ENCODE results near the gene RIPOR3. TPM values are rescaled to one million over a fixed set of nuclear protein-coding genes. Genes with fewer than 3 reads are reported as not detected.
"Not testable (repeated sequence)": the region's sequence is repeated elsewhere in the genome, so short reads cannot be mapped to it uniquely, and the experiment has no call there.

Gene RIPOR3
- polyA plus RNA-seq, 1 donor from 2014 or later, result not detected

DNA sequence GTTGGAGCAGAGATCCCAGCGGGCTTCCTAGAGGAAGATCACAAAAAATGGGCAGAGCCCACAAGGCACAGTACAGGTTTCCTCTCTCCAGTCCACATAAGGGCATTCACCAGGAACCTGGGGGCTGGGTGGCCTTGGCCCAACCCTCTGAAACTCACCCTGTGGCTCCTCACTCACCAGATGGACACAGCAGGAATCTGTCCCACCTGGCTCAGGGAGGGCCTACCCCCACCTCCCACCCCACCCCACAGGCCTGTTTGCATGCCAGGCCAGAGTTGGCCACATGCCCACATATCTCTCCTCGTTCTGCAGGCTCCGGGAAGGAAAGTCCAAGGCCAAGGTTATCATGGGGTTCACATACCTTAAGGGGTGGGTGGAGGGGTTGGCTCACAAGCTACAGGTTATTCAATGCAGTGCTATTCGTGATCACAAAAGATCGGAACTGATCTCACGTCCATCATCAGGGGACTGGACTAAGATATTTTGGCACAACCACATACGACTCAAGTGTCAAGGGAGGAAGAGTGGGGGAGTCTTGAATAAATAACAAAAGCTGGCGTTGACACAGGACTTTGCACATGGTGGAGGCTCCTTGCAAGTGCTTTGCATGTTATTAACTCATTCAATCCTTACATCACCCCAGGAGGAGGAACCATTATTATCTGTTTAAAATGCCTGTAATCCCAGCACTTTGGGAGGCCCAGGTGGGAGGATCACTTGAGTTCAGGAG is 13.0 kb downstream of the RIPOR3 start:
- Histone ChIP-seq H3K4me3 (ENCODE audit: low read length) (no peak overlapping the region), H3K9me3 (ENCODE audit: low read length) (no peaks in the 10 kb centered on the region), H3K9me2 (ENCODE audit: insufficient read depth, low read length) (no peaks in the 10 kb centered on the region), H3K36me3 (ENCODE audit: insufficient read depth, low read length) (no peaks in the 10 kb centered on the region), H3F3A (ENCODE audit: insufficient read depth, low read length, poor library complexity, severe bottlenecking) (no peaks in the 10 kb centered on the region), H4K20me1 (ENCODE audit: insufficient read depth) (no peaks in the 10 kb centered on the region), H3K79me2 (replicated peaks; ENCODE audit: insufficient read depth, low read length) (no peaks in the 10 kb centered on the region), H3K27me3 (ENCODE audit: insufficient read depth, low read depth, low read length) (no peaks in the 10 kb centered on the region), H3K4me2 (ENCODE audit: low read length) (no peak overlapping the region), H3K9ac (ENCODE audit: low read length) (no peak overlapping the region), H2AFZ (ENCODE audit: low read depth, low read length) (no peak overlapping the region), H3K27ac (ENCODE audit: low read length) (no peak overlapping the region)
- TF ChIP-seq, protein P1, sequence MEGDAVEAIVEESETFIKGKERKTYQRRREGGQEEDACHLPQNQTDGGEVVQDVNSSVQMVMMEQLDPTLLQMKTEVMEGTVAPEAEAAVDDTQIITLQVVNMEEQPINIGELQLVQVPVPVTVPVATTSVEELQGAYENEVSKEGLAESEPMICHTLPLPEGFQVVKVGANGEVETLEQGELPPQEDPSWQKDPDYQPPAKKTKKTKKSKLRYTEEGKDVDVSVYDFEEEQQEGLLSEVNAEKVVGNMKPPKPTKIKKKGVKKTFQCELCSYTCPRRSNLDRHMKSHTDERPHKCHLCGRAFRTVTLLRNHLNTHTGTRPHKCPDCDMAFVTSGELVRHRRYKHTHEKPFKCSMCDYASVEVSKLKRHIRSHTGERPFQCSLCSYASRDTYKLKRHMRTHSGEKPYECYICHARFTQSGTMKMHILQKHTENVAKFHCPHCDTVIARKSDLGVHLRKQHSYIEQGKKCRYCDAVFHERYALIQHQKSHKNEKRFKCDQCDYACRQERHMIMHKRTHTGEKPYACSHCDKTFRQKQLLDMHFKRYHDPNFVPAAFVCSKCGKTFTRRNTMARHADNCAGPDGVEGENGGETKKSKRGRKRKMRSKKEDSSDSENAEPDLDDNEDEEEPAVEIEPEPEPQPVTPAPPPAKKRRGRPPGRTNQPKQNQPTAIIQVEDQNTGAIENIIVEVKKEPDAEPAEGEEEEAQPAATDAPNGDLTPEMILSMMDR (IDR thresholded peaks at IDR 0.05; ENCODE audit: poor library complexity, severe bottlenecking), result no peak
- TF ChIP-seq POLR2AphosphoS5 (IDR thresholded peaks at IDR 0.05), result no peak
- TF ChIP-seq TAF1 (IDR thresholded peaks at IDR 0.05; ENCODE audit: low read depth), result no peak
- no peak for TF ChIP-seq EP300 (conservative IDR thresholded peaks at IDR 0.05; ENCODE audit: poor library complexity, severe bottlenecking)
- TF ChIP-seq, protein P2, sequence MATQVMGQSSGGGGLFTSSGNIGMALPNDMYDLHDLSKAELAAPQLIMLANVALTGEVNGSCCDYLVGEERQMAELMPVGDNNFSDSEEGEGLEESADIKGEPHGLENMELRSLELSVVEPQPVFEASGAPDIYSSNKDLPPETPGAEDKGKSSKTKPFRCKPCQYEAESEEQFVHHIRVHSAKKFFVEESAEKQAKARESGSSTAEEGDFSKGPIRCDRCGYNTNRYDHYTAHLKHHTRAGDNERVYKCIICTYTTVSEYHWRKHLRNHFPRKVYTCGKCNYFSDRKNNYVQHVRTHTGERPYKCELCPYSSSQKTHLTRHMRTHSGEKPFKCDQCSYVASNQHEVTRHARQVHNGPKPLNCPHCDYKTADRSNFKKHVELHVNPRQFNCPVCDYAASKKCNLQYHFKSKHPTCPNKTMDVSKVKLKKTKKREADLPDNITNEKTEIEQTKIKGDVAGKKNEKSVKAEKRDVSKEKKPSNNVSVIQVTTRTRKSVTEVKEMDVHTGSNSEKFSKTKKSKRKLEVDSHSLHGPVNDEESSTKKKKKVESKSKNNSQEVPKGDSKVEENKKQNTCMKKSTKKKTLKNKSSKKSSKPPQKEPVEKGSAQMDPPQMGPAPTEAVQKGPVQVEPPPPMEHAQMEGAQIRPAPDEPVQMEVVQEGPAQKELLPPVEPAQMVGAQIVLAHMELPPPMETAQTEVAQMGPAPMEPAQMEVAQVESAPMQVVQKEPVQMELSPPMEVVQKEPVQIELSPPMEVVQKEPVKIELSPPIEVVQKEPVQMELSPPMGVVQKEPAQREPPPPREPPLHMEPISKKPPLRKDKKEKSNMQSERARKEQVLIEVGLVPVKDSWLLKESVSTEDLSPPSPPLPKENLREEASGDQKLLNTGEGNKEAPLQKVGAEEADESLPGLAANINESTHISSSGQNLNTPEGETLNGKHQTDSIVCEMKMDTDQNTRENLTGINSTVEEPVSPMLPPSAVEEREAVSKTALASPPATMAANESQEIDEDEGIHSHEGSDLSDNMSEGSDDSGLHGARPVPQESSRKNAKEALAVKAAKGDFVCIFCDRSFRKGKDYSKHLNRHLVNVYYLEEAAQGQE (IDR thresholded peaks at IDR 0.05; ENCODE audit: borderline replicate concordance), result no peak
- no peak for TF ChIP-seq EZH2 (IDR thresholded peaks at IDR 0.05; ENCODE audit: borderline replicate concordance, insufficient read depth, low read length, poor library complexity, severe bottlenecking)
- no peak for TF ChIP-seq MXI1 (conservative IDR thresholded peaks at IDR 0.05; ENCODE audit: poor library complexity, severe bottlenecking)

DNA sequence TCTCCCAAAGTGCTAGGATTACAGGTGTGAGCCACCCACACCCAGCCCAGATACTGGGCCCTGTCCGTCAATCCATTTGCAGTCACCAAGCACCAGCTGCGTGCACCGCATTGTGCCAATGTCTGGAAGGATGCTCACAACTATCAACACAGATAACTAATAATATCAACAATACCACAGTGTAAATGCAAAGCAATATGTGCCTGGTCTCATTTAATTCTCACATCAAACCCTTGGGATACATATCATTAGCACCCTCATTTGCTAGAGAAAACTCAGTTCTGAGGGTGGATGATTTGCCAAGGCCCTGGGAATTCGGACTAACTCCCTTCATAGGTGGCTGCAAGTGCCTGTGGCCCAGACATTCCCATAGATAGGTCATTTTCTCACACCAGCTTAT is 14.5 kb downstream of the RIPOR3 start:
- Histone ChIP-seq H3K4me2 (ENCODE audit: low read length) (no peak overlapping the region), H3K9me2 (ENCODE audit: insufficient read depth, low read length) (no peaks in the 10 kb centered on the region), H3K36me3 (ENCODE audit: insufficient read depth, low read length) (no peaks in the 10 kb centered on the region), H3K9ac (ENCODE audit: low read length) (no peak overlapping the region), H3K4me3 (ENCODE audit: low read length) (no peak overlapping the region), H3F3A (ENCODE audit: insufficient read depth, low read length, poor library complexity, severe bottlenecking) (no peaks in the 10 kb centered on the region), H3K27ac (ENCODE audit: low read length) (no peak overlapping the region), H3K79me2 (replicated peaks; ENCODE audit: insufficient read depth, low read length) (no peaks in the 10 kb centered on the region), H3K9me3 (ENCODE audit: low read length) (no peaks in the 10 kb centered on the region), H3K27me3 (ENCODE audit: insufficient read depth, low read depth, low read length) (no peaks in the 10 kb centered on the region), H4K20me1 (ENCODE audit: insufficient read depth) (no peaks in the 10 kb centered on the region), H2AFZ (ENCODE audit: low read depth, low read length) (no peak overlapping the region)
- TF ChIP-seq EP300 (conservative IDR thresholded peaks at IDR 0.05; ENCODE audit: poor library complexity, severe bottlenecking) (no peak), POLR2AphosphoS5 (IDR thresholded peaks at IDR 0.05) (no peak), RAD21 (conservative IDR thresholded peaks at IDR 0.05) (no peak), MXI1 (conservative IDR thresholded peaks at IDR 0.05; ENCODE audit: poor library complexity, severe bottlenecking) (no peak), TAF1 (IDR thresholded peaks at IDR 0.05; ENCODE audit: low read depth) (no peak), EZH2 (IDR thresholded peaks at IDR 0.05; ENCODE audit: borderline replicate concordance, insufficient read depth, low read length, poor library complexity, severe bottlenecking) (no peak), SMC3 (conservative IDR thresholded peaks at IDR 0.05; ENCODE audit: poor library complexity) (no peak)
- TF ChIP-seq, protein P1 (IDR thresholded peaks at IDR 0.05; ENCODE audit: poor library complexity, severe bottlenecking), result no peak
- TF ChIP-seq, protein P2 (IDR thresholded peaks at IDR 0.05; ENCODE audit: borderline replicate concordance), result no peak

DNA sequence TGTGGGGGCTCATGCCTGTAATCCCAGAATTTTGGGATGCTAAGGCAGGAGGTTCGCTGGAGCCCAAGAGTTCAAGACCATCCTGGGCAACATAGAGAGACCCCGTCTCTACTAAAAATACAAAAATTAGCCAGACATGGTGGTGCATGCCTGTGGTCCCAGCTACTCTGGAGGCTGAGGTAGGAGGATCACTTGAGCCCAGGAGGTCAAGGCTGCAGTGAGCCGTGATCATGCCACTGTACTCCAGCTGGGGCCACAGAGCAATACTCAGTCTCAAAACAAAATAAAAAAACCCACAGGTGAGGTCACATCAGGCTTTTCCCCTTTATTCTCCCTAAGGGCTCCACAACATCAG is 15.0 kb downstream of the RIPOR3 start:
- not testable (repeated sequence) for H2AFZ ChIP-seq (ENCODE audit: low read depth, low read length)

More for the DNA sequence above, 15.0 kb downstream of the RIPOR3 start:
- not testable (repeated sequence) for H3K4me3 ChIP-seq (ENCODE audit: low read length); H4K20me1 ChIP-seq (ENCODE audit: insufficient read depth); H3K9me3 ChIP-seq (ENCODE audit: low read length); H3K27ac ChIP-seq (ENCODE audit: low read length); H3K36me3 ChIP-seq (ENCODE audit: insufficient read depth, low read length); H3K27me3 ChIP-seq (ENCODE audit: insufficient read depth, low read depth, low read length); H3K4me2 ChIP-seq (ENCODE audit: low read length); H3K9ac ChIP-seq (ENCODE audit: low read length); H3K9me2 ChIP-seq (ENCODE audit: insufficient read depth, low read length); H3K79me2 ChIP-seq (replicated peaks; ENCODE audit: insufficient read depth, low read length); H3F3A ChIP-seq (ENCODE audit: insufficient read depth, low read length, poor library complexity, severe bottlenecking)
